RWPE2 (cell line): ENCODE data around the gene LDB2.

ENCODE experiments used
- ATAC-seq: fragments of 200-7000 bp; cut with Tn5 transposase; 3 replicates; pipeline ENCODE4 v1.9.1; 2021; ENCODE audit warnings: low read depth
- DNase-seq: peaks from one replicate; pipeline ENCODE4 v3.0.0-alpha.2; 2020; ENCODE audit warnings: low spot score
- H3K27ac ChIP-seq: fragments of 450-650 bp; 2 replicates; pipeline ENCODE4 v1.5.1; 2017; ENCODE audit warnings: mild to moderate bottlenecking; ENCODE audit not compliant: poor library complexity, severe bottlenecking
- H3K27me3 ChIP-seq: fragments of 250-450 bp; sonication (Bioruptor Pico); 2 replicates; pipeline ENCODE4 v1.5.1; 2021; ENCODE audit warnings: mild to moderate bottlenecking, moderate library complexity; ENCODE audit not compliant: insufficient read depth, poor library complexity, severe bottlenecking
- H3K36me3 ChIP-seq: fragments of 250-450 bp; sonication (Bioruptor Pico); 2 replicates; pipeline ENCODE4 v1.5.1; 2020; ENCODE audit warnings: low read depth, mild to moderate bottlenecking, moderate library complexity
- H3K4me1 ChIP-seq: fragments of 250-450 bp; sonication (Bioruptor Pico); 2 replicates; pipeline ENCODE4 v1.5.1; 2021; ENCODE audit warnings: mild to moderate bottlenecking, moderate library complexity; ENCODE audit not compliant: insufficient read depth, poor library complexity, severe bottlenecking
- H3K4me3 ChIP-seq: fragments of 250-450 bp; sonication (Bioruptor Pico); 2 replicates; pipeline ENCODE4 v1.5.1; 2021; ENCODE audit warnings: mild to moderate bottlenecking, moderate library complexity; ENCODE audit not compliant: severe bottlenecking
- H3K9me3 ChIP-seq: fragments of 250-450 bp; sonication (Bioruptor Pico); 2 replicates; pipeline ENCODE4 v1.5.1; 2021; ENCODE audit warnings: mild to moderate bottlenecking, moderate library complexity; ENCODE audit not compliant: severe bottlenecking
- TF ChIP-seq, protein P1 (sequence below): fragments of 450-650 bp; IDR thresholded peaks from one replicate; pipeline ENCODE4 v1.5.1; 2017; ENCODE audit warnings: mild to moderate bottlenecking, moderate library complexity; ENCODE audit not compliant: poor library complexity, severe bottlenecking

Gene LDB2

GRCh38 chr4:16896881-16897750 lies 1.3 kb downstream of the LDB2 start:
- H3K36me3 ChIP-seq = no peaks in the 10 kb centered on the region
- TF ChIP-seq, protein P1, sequence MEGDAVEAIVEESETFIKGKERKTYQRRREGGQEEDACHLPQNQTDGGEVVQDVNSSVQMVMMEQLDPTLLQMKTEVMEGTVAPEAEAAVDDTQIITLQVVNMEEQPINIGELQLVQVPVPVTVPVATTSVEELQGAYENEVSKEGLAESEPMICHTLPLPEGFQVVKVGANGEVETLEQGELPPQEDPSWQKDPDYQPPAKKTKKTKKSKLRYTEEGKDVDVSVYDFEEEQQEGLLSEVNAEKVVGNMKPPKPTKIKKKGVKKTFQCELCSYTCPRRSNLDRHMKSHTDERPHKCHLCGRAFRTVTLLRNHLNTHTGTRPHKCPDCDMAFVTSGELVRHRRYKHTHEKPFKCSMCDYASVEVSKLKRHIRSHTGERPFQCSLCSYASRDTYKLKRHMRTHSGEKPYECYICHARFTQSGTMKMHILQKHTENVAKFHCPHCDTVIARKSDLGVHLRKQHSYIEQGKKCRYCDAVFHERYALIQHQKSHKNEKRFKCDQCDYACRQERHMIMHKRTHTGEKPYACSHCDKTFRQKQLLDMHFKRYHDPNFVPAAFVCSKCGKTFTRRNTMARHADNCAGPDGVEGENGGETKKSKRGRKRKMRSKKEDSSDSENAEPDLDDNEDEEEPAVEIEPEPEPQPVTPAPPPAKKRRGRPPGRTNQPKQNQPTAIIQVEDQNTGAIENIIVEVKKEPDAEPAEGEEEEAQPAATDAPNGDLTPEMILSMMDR = no peak
- H3K4me3 ChIP-seq = no peak overlapping the region
- DNase-seq (no peak), ATAC-seq (no peak)
- H3K4me1 ChIP-seq = no peaks in the 10 kb centered on the region
- H3K27me3 ChIP-seq = peaks cover 17% of the 10 kb centered on the region
- no peaks in the 10 kb centered on the region for H3K9me3 ChIP-seq
- no peak overlapping the region for H3K27ac ChIP-seq

DNA sequence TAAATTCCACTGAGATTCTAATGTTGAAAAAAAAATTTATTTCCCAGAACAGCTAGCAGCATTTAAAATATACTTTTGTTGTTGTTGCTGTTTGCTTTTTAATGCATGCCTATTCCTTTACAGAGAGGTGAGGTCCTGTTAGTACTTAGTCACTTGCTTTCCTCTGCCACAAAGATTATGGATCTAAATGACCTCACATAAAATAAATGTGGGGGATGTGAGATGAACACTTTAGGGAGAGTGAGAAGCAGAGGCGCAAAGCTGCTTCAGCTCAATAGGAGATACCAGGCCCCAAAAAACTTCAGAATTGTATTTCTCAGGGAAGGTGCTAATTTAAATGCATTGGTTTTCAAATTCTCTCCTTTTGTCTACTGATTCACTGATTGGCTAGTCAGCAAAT lies 4.0 kb downstream of the LDB2 start:
- Histone ChIP-seq H3K4me1 (no peaks in the 10 kb centered on the region), H3K27ac (no peak overlapping the region), H3K4me3 (no peak overlapping the region), H3K36me3 (no peaks in the 10 kb centered on the region), H3K9me3 (no peaks in the 10 kb centered on the region), H3K27me3 (peaks cover 17% of the 10 kb centered on the region)
- no peak for ATAC-seq
- TF ChIP-seq, protein P1 = no peak
- no peak for DNase-seq

GRCh38 chr4:16893141-16893651 lies 5.2 kb downstream of the LDB2 start:
- no peak overlapping the region for H3K4me3 ChIP-seq
- no peaks in the 10 kb centered on the region for H3K36me3 ChIP-seq
- peaks cover 17% of the 10 kb centered on the region for H3K27me3 ChIP-seq
- H3K27ac ChIP-seq = no peak overlapping the region
- ATAC-seq (no peak), DNase-seq (no peak)
- no peaks in the 10 kb centered on the region for H3K9me3 ChIP-seq
- no peaks in the 10 kb centered on the region for H3K4me1 ChIP-seq
- TF ChIP-seq, protein P1 = no peak

- Histone ChIP-seq H3K27ac (no peak overlapping the region), H3K4me3 (no peak overlapping the region), H3K27me3 (peaks cover 3% of the 10 kb centered on the region), H3K9me3 (no peaks in the 10 kb centered on the region), H3K4me1 (no peaks in the 10 kb centered on the region), H3K36me3 (no peaks in the 10 kb centered on the region)
- ATAC-seq (no peak), DNase-seq (no peak)
- TF ChIP-seq, protein P1 = no peak
Observed at GRCh38 chr4:16890651-16891050, 7.8 kb downstream of the LDB2 start.

DNA sequence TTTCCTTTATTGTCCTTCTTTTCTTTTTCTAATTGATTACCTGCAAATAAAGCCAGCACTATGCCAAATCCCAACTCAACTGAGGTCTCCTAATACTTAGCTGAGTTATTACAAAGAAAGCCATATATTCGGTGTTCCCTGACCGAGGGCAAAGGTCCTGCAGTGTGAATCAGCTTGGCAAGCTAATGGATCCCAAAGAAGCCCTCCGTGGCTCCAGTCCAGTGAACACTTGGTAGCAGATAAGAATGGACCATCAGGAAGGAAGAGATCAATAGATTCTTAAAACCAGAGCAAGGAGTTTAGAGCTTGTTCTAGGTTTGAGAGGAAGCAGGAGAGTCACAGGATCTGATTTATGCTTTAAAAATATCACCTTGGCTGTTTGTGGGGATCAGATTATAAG lies 8.5 kb downstream of the LDB2 start:
- no peak for DNase-seq
- Histone ChIP-seq H3K36me3 (no peaks in the 10 kb centered on the region), H3K4me3 (no peak overlapping the region), H3K9me3 (no peaks in the 10 kb centered on the region), H3K4me1 (no peaks in the 10 kb centered on the region), H3K27me3 (no peaks in the 10 kb centered on the region), H3K27ac (no peak overlapping the region)
- no peak for ATAC-seq
- TF ChIP-seq, protein P1 = no peak
